ENCODE data around the gene PAK1.

Gene PAK1

DNA sequence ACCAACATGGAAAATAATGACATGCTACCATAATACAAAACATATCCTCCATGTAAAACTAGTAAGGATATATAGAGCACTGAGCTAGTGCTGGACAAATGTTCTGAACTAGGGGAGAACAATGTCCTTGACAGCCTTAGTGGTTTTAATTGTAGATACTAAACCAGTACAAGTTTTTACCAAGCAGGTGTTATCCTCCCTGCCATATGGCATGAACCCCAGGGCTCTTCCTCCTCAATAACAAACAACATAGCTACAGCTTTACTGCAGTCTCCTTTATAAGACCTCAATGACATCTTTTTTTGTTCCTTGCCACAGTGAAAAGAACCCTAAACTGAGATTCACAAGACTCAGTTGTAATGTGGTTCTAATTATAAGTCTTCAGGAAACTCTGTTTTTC is 102.2 kb downstream of the PAK1 start:
- DNase-seq = no peak
- no peak overlapping the region for H3K4me3 Mint-ChIP-seq
- H3K4me1 Mint-ChIP-seq (ENCODE audit: low read depth) = peaks cover 8% of the 10 kb centered on the region
- no peaks in the 10 kb centered on the region for H3K27me3 Mint-ChIP-seq
- H3K27ac Mint-ChIP-seq = no peak overlapping the region
- H3K36me3 Mint-ChIP-seq (ENCODE audit: low read depth) = peaks cover 29% of the 10 kb centered on the region
- no peaks in the 10 kb centered on the region for H3K9me3 Mint-ChIP-seq

- Mint-ChIP-seq H3K27me3 (no peaks in the 10 kb centered on the region), H3K4me3 (no peak overlapping the region), H3K27ac (no peak overlapping the region), H3K36me3 (ENCODE audit: low read depth) (peaks cover 23% of the 10 kb centered on the region), H3K9me3 (no peaks in the 10 kb centered on the region), H3K4me1 (ENCODE audit: low read depth) (peaks cover 8% of the 10 kb centered on the region)
- DNase-seq = no peak
These were observed 103.7 kb downstream of the PAK1 start for GRCh38 chr11:77370217-77370616.

DNA sequence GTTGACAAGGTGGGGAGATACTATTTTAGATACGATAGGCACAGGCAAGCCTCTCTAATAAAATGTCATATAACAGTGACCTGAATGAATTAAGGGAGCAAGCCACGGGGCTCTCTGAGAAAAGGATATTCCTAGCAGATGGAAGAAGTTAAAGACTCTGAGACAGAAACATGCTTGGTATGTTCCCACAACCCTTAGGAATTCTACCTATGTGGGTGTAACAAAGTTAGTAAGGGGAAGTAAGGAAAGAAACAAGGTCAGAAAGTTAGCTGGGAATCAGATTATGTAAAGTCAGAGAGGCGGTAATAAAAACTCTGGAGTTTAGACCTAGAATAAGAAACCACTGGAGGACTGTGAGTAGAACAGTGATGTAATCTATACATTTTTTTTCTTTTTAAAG is 112.7 kb downstream of the PAK1 start:
- no peak overlapping the region for H3K27ac Mint-ChIP-seq
- H3K36me3 Mint-ChIP-seq (ENCODE audit: low read depth) = peaks cover 17% of the 10 kb centered on the region
- H3K4me3 Mint-ChIP-seq = no peak overlapping the region
- DNase-seq = no peak
- no peaks in the 10 kb centered on the region for H3K9me3 Mint-ChIP-seq
- H3K4me1 Mint-ChIP-seq (ENCODE audit: low read depth) = no peaks in the 10 kb centered on the region
- no peaks in the 10 kb centered on the region for H3K27me3 Mint-ChIP-seq

GRCh38 chr11:77359481-77359880 is 114.4 kb downstream of the PAK1 start:
- H3K4me3 Mint-ChIP-seq = no peak overlapping the region
- H3K36me3 Mint-ChIP-seq (ENCODE audit: low read depth) = peaks cover 17% of the 10 kb centered on the region
- DNase-seq = no peak
- no peaks in the 10 kb centered on the region for H3K9me3 Mint-ChIP-seq
- no peaks in the 10 kb centered on the region for H3K27me3 Mint-ChIP-seq
- H3K4me1 Mint-ChIP-seq (ENCODE audit: low read depth) = no peaks in the 10 kb centered on the region
- H3K27ac Mint-ChIP-seq = no peak overlapping the region

GRCh38 chr11:77353131-77353530 is 120.8 kb downstream of the PAK1 start:
- Mint-ChIP-seq H3K4me1 (ENCODE audit: low read depth) (no peaks in the 10 kb centered on the region), H3K27me3 (no peaks in the 10 kb centered on the region), H3K9me3 (no peaks in the 10 kb centered on the region), H3K27ac (no peak overlapping the region), H3K4me3 (no peak overlapping the region), H3K36me3 (ENCODE audit: low read depth) (peaks cover 20% of the 10 kb centered on the region)
- no peak for DNase-seq

DNA sequence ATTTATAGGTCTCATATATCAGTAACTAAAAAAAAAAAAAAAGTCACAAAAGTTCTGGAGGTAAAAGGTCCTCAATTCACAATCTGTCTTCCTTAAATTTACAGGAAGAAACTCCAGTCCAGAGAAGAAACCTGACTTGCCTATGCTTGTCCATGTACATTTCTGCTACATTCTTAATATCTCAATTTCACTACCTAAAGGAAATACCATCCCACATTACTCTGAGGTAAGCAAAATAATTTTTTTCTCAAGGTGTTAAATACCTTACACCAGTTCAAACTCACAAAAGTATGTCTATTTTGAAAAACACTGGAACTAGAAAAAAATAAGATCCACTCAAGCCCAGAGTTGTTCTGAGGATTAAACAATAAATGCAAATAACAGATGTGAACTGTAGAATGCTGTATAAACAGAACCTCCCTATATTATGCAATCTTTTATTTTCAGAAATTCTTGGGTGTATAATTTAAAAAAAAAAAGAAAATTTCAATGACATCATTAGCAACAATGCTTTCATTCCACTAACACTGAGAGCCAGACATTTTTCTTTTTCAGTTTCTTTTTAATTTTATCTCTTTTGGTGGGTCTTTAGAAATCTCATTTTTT is 122.5 kb downstream of the PAK1 start:
- Mint-ChIP-seq H3K4me1 (ENCODE audit: low read depth) (no peaks in the 10 kb centered on the region), H3K27ac (no peak overlapping the region), H3K36me3 (ENCODE audit: low read depth) (peaks cover 18% of the 10 kb centered on the region), H3K9me3 (no peaks in the 10 kb centered on the region), H3K27me3 (no peaks in the 10 kb centered on the region), H3K4me3 (no peak overlapping the region)
- no peak for DNase-seq

DNA sequence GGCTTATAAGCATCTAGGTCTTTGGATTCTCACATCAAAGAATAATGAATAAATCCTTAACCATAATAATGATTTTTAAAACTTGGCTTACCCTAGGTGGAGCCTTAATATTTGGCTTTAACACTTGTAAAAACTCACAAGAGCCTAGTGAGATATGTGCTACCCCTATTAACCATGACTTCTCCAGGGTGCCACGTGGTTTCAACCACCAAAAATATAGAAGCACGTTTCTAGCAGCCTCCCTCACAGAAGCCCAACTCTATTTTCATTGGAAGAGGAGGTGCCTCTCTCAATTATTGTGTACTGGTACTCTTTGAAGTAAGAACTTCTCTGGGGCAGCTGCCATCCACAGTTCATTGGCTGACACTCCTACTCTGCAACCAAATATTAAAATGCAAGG is 125.9 kb downstream of the PAK1 start:
- peaks cover 33% of the 10 kb centered on the region for H3K36me3 Mint-ChIP-seq (ENCODE audit: low read depth)
- no peak overlapping the region for H3K27ac Mint-ChIP-seq
- H3K4me3 Mint-ChIP-seq = no peak overlapping the region
- H3K9me3 Mint-ChIP-seq = no peaks in the 10 kb centered on the region
- H3K27me3 Mint-ChIP-seq = no peaks in the 10 kb centered on the region
- no peaks in the 10 kb centered on the region for H3K4me1 Mint-ChIP-seq (ENCODE audit: low read depth)
- DNase-seq = no peak

- no peak overlapping the region for H3K4me3 Mint-ChIP-seq
- H3K27ac Mint-ChIP-seq = no peak overlapping the region
- no peaks in the 10 kb centered on the region for H3K27me3 Mint-ChIP-seq
- no peaks in the 10 kb centered on the region for H3K4me1 Mint-ChIP-seq (ENCODE audit: low read depth)
- H3K9me3 Mint-ChIP-seq = no peaks in the 10 kb centered on the region
- H3K36me3 Mint-ChIP-seq (ENCODE audit: low read depth) = peaks cover 42% of the 10 kb centered on the region
- no peak for DNase-seq
These were observed 126.8 kb downstream of the PAK1 start for GRCh38 chr11:77346906-77347603.

DNA sequence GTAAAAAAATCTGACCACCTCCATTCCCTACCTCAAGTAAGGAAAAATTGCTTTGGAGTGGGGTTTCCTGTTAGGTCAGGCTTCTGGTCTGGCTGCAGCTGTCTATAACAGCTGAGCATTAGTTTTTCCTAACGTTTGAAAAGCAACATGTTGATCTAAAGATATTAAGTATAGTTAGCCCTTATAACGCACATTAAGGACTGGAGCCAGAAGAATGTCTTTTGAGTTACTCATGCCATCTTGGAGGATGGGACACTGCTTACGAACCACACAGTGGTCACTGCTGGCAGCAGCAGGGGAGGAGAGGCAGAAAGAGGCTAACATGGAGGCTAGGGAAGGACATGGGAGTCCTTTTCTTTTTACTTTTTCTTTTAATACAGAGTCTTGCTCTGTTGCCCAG is 128.3 kb downstream of the PAK1 start:
- Mint-ChIP-seq H3K9me3 (no peaks in the 10 kb centered on the region), H3K27ac (no peak overlapping the region), H3K4me1 (ENCODE audit: low read depth) (no peaks in the 10 kb centered on the region), H3K27me3 (no peaks in the 10 kb centered on the region), H3K36me3 (ENCODE audit: low read depth) (peaks cover 55% of the 10 kb centered on the region), H3K4me3 (no peak overlapping the region)
- no peak for DNase-seq

DNA sequence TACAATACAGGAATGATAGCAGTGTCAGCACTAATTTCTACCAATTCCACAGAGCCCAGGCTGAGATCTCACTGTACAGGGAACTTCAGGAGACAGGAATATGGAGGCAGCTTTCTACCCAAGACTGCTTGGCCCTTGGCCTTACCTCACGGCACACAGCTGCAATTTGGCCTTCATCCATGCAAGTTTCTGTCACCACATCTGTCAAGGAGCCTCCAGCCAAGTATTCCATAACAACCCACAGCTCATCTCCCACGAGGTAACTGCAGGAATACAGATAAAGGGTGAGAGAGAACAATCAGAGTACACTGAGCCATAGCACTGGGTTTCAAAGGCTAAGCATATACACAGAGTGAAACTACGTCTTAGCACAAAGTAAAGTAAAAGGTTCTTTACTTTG is 133.4 kb downstream of the PAK1 start:
- no peak overlapping the region for H3K27ac Mint-ChIP-seq
- no peak for DNase-seq
- H3K4me1 Mint-ChIP-seq (ENCODE audit: low read depth) = no peaks in the 10 kb centered on the region
- H3K36me3 Mint-ChIP-seq (ENCODE audit: low read depth) = peaks cover 53% of the 10 kb centered on the region
- no peaks in the 10 kb centered on the region for H3K9me3 Mint-ChIP-seq
- no peak overlapping the region for H3K4me3 Mint-ChIP-seq
- H3K27me3 Mint-ChIP-seq = no peaks in the 10 kb centered on the region

GRCh38 chr11:77332259-77332658 is 141.6 kb downstream of the PAK1 start:
- Mint-ChIP-seq H3K4me1 (ENCODE audit: low read depth) (no peaks in the 10 kb centered on the region), H3K4me3 (no peak overlapping the region), H3K27me3 (no peaks in the 10 kb centered on the region), H3K9me3 (peaks cover 2% of the 10 kb centered on the region), H3K27ac (no peak overlapping the region), H3K36me3 (ENCODE audit: low read depth) (peaks cover 49% of the 10 kb centered on the region)
- no peak for DNase-seq

GRCh38 chr11:77325159-77325558 is 148.7 kb downstream of the PAK1 start:
- Mint-ChIP-seq H3K27ac (no peak overlapping the region), H3K9me3 (no peaks in the 10 kb centered on the region), H3K4me3 (no peak overlapping the region), H3K27me3 (no peaks in the 10 kb centered on the region), H3K4me1 (ENCODE audit: low read depth) (peaks cover 11% of the 10 kb centered on the region), H3K36me3 (ENCODE audit: low read depth) (peaks cover 49% of the 10 kb centered on the region)
- DNase-seq = no peak

DNA sequence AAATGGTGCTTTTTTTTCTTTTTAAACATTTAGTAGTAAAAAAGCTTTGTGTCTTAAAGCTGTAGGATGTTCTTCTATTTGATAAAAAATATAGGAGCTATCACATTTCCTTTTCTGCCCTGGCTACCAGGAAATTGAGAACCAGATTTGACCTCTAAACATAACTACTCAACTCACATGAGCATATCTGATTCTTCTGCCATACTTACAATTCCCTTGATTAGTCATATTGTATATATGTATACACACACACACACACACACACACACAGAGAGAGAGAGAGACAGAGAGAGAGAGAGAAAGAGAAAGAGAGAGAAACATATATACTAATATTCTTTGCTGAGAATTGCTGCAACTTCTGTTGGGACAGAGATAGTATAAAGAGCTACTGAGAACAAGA is 149.4 kb downstream of the PAK1 start:
- DNase-seq = no peak
- no peak overlapping the region for H3K4me3 Mint-ChIP-seq
- no peaks in the 10 kb centered on the region for H3K27me3 Mint-ChIP-seq
- H3K4me1 Mint-ChIP-seq (ENCODE audit: low read depth) = peaks cover 11% of the 10 kb centered on the region
- H3K27ac Mint-ChIP-seq = no peak overlapping the region
- H3K9me3 Mint-ChIP-seq = no peaks in the 10 kb centered on the region
- H3K36me3 Mint-ChIP-seq (ENCODE audit: low read depth) = peaks cover 43% of the 10 kb centered on the region

- peaks cover 32% of the 10 kb centered on the region for H3K36me3 Mint-ChIP-seq (ENCODE audit: low read depth)
- no peak overlapping the region for H3K4me3 Mint-ChIP-seq
- H3K9me3 Mint-ChIP-seq = no peaks in the 10 kb centered on the region
- DNase-seq = no peak
- no peaks in the 10 kb centered on the region for H3K27me3 Mint-ChIP-seq
- H3K27ac Mint-ChIP-seq = no peak overlapping the region
- H3K4me1 Mint-ChIP-seq (ENCODE audit: low read depth) = peaks cover 11% of the 10 kb centered on the region
These were observed 150.8 kb downstream of the PAK1 start for GRCh38 chr11:77322926-77323590.

DNA sequence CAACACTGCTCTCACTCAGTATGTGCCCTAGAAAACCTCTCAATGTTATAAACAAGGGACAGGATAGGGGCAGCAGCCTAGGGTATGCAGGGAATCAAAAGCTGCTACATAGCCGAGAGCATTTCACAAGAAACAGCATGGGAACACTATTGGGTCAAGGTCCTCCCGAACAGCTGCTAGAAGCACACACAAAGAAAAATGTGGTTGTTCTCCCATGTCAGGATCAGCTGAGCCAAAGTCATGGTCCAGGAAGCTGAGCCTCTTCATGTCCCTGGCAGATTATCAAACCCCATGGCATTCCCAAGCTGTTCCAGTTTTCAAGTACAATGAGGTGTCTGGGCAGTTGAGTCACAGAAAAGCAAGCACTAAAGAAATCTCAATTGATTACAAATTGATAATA is 151.4 kb downstream of the PAK1 start:
- Mint-ChIP-seq H3K4me1 (ENCODE audit: low read depth) (peaks cover 11% of the 10 kb centered on the region), H3K27me3 (no peaks in the 10 kb centered on the region), H3K9me3 (no peaks in the 10 kb centered on the region), H3K27ac (no peak overlapping the region), H3K36me3 (ENCODE audit: low read depth) (peaks cover 27% of the 10 kb centered on the region), H3K4me3 (no peak overlapping the region)
- no peak for DNase-seq

Data from activated T-cell treated with anti-CD3 and anti-CD28 coated beads, Interleukin-2, amount 50 U/mL, for 24 hours (primary cell).